ENCODE data around the gene CACTIN.

GRCh38 chr19:3572855-3573161 lies 53.8 kb downstream of the CACTIN start, which contains the start of gene HMG20B:
- TF ChIP-seq POLR2AphosphoS5 (IDR thresholded peaks at IDR 0.05; ENCODE audit: low read depth, low read length) (peak; percentile 56), SIN3A (IDR thresholded peaks at IDR 0.05; ENCODE audit: borderline replicate concordance, insufficient read depth, low read length) (no peak), REST (IDR thresholded peaks at IDR 0.05; ENCODE audit: insufficient read depth in 1 of 2, low read depth in 2 of 2, low read length in 2 of 2) (no peak), FOXP2 (optimal IDR thresholded peaks at IDR 0.05; ENCODE audit: borderline replicate concordance, extremely low read depth, extremely low read length, insufficient read depth) (no peak)
